C4-2B (cell line): ENCODE data around the gene ROR1.
A peak's percentile ranks its signal among the peaks of the same experiment; 100 is the strongest.

Experiments used
- H3K27ac ChIP-seq: fragments of 450-650 bp; 2 replicates; pipeline ENCODE4 v1.5.1; 2017
- ZFX ChIP-seq: fragments of 450-650 bp; IDR thresholded peaks from 2 replicates; pipeline ENCODE4 v1.6.1; 2017
- TF ChIP-seq, protein P1 (sequence below): fragments of 450-650 bp; conservative IDR thresholded peaks from 2 replicates; pipeline ENCODE4 v1.5.1; 2017; ENCODE audit warnings: mild to moderate bottlenecking

The ROR1 gene

GRCh38 chr1:63981408-63981773 is 207.6 kb downstream of the ROR1 start:
- H3K27ac ChIP-seq = peak overlapping the region; percentile 64
- TF ChIP-seq, protein P1, sequence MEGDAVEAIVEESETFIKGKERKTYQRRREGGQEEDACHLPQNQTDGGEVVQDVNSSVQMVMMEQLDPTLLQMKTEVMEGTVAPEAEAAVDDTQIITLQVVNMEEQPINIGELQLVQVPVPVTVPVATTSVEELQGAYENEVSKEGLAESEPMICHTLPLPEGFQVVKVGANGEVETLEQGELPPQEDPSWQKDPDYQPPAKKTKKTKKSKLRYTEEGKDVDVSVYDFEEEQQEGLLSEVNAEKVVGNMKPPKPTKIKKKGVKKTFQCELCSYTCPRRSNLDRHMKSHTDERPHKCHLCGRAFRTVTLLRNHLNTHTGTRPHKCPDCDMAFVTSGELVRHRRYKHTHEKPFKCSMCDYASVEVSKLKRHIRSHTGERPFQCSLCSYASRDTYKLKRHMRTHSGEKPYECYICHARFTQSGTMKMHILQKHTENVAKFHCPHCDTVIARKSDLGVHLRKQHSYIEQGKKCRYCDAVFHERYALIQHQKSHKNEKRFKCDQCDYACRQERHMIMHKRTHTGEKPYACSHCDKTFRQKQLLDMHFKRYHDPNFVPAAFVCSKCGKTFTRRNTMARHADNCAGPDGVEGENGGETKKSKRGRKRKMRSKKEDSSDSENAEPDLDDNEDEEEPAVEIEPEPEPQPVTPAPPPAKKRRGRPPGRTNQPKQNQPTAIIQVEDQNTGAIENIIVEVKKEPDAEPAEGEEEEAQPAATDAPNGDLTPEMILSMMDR = no peak
- no peak for TF ChIP-seq ZFX

DNA sequence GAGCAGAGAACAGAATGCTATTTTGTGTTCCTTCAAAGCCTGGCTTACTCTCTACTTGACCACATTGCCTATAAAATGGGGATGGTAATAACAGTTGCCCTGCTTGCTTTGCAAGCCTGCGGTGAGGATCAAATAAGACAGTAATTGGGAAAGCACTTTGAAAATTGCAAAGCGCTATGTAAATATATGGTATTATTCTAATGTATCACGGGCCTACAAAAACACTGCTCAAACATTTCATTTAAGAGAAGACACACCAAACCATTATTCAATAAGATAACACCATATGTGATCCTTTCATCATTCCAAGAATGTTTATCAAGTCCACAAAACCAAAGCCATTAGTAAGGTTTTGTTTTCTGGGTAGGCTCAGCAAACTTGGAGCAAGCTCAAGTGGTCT is 208.4 kb downstream of the ROR1 start:
- no peak overlapping the region for H3K27ac ChIP-seq
- TF ChIP-seq, protein P1 = no peak
- no peak for TF ChIP-seq ZFX

- TF ChIP-seq ZFX = no peak
- TF ChIP-seq, protein P1 = no peak
- peak overlapping the region; percentile 60; the same call in 1 of the 2 replicates for H3K27ac ChIP-seq
Observed at GRCh38 chr1:63983391-63984256, 209.8 kb downstream of the ROR1 start.

DNA sequence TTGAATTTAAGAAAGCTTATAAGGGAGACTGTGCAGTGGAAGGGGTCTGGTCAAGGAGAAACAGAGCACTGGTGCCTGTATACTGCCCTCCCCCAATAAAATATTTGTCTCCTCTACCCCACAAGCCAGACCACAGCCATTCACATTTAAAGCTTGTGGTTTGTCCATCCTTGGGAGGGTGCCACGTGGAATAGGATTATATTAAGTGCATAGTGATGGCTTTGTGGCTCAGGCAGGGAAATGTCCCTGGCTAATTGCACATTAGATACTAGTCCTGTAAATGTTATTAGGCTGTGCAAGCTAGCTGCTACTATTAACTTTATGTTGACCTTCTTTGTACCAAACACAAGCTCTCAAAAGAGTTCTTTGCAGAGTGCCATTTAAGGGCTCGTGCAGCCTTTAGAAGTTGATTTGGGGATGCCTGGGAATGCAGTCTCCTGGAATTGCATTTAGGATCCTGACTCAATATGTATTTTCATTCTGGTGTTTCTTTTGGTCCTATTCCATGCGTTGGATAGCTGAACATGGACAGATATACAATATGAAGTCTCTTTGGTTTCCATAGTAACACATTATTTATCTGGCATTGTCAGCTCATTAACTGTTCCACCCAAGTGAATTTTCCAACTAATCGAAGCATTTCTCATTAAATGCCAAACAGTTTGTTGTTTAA is 210.6 kb downstream of the ROR1 start:
- peak overlapping the region; percentile 58; the same call in 1 of the 2 replicates for H3K27ac ChIP-seq
- TF ChIP-seq ZFX = no peak
- TF ChIP-seq, protein P1 = no peak

- H3K27ac ChIP-seq = no peak overlapping the region
- TF ChIP-seq, protein P1 = no peak
- TF ChIP-seq ZFX = no peak
Observed at GRCh38 chr1:63984930-63985290, 211.1 kb downstream of the ROR1 start.

DNA sequence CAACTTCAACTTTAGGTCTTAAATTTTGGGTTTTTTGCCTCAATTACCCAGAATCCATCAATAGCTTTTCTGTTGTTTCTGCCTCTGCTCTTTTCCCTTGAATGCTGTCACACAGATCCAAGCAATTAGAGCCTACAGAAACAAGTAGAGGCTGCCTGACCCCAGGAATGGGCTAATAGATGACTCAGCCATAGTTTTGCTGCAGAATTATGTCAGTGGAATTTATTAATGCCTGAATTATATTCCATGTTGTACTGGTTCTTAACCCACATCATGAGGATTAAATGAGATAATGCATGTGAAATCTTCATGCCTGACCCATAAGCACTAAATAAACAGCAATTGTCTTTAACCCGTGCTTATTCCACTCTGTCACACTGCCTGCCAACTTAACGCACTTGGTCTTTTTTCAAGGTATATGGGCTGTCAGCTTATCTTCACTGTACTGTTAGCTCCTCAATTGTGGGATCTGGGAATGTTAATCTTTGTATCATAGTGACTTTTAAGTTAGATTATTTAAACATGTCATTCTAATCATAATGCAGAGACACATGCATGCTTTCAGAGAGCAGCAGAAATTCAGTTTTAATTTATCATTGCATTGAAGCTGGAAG is 213.3 kb downstream of the ROR1 start:
- no peak overlapping the region for H3K27ac ChIP-seq
- TF ChIP-seq, protein P1 = no peak
- no peak for TF ChIP-seq ZFX

- TF ChIP-seq ZFX = no peak
- TF ChIP-seq, protein P1 = no peak
- H3K27ac ChIP-seq = no peak overlapping the region
Observed at GRCh38 chr1:63987628-63988024, 213.8 kb downstream of the ROR1 start.
